ENCODE results near the gene ZMYM3.

Gene ZMYM3

GRCh38 chrX:71199252-71200008, 54.5 kb downstream of the ZMYM3 start:
- DNase-seq = no peak

GRCh38 chrX:71198066-71198465, 55.9 kb downstream of the ZMYM3 start:
- DNase-seq = no peak

- no peak for DNase-seq
Observed at GRCh38 chrX:71195964-71196649, 57.8 kb downstream of the ZMYM3 start.

- DNase-seq = no peak
Observed at GRCh38 chrX:71191248-71191647, 62.7 kb downstream of the ZMYM3 start.
